Neutrophil (primary cell): ENCODE results near the gene CHRNA4.

ENCODE experiments used
- H3K27ac ChIP-seq: fragments of 200-600 bp; sonication (generic); 2 replicates; pipeline ENCODE4 v1.5.1; 2016; ENCODE audit warnings: mild to moderate bottlenecking, moderate library complexity
- H3K27me3 ChIP-seq: fragments of 200-600 bp; sonication (generic); 2 replicates; pipeline ENCODE4 v1.6.0; 2016; ENCODE audit warnings: mild to moderate bottlenecking
- H3K36me3 ChIP-seq: fragments of 200-600 bp; sonication (generic); 2 replicates; pipeline ENCODE4 v1.5.1; 2017
- H3K4me1 ChIP-seq, 2 experiments: fragments of 200-600 bp in 1 of 2; sonication (generic) in 1 of 2; 1 replicate in 1 of 2; 2 replicates in 1 of 2; pipeline versions ENCODE4 v1.5.1 to v1.6.1; 2013 to 2016; ENCODE audit warnings: low read depth in 1 of 2, low read length in 1 of 2, mild to moderate bottlenecking in 1 of 2, moderate library complexity in 1 of 2; ENCODE audit not compliant: control insufficient read depth in 1 of 2, insufficient read depth in 1 of 2
- H3K4me3 ChIP-seq, 2 experiments: fragments of 200-600 bp in 1 of 2; sonication (generic) in 1 of 2; 1 replicate in 1 of 2; 2 replicates in 1 of 2; pipeline ENCODE4 v1.5.1; 2013 to 2016; ENCODE audit warnings: low read depth in 1 of 2, low read length in 1 of 2, mild to moderate bottlenecking in 1 of 2, moderate library complexity in 1 of 2
- H3K9me3 ChIP-seq: fragments of 200-600 bp; sonication (generic); 2 replicates; pipeline ENCODE4 v1.5.1; 2016
- CTCF ChIP-seq: fragments of 200-600 bp; sonication (generic); IDR thresholded peaks from 2 replicates; pipeline ENCODE4 v1.5.1; 2016; ENCODE audit warnings: antibody characterized with exemption

CHRNA4 gene

GRCh38 chr20:63356931-63357879, 3.9 kb downstream of the CHRNA4 start:
- no peaks in the 10 kb centered on the region for H3K4me1 ChIP-seq
- TF ChIP-seq CTCF: no peak
- H3K27me3 ChIP-seq: peaks cover 50% of the 10 kb centered on the region

GRCh38 chr20:63356511-63356910, 4.6 kb downstream of the CHRNA4 start:
- Histone ChIP-seq H3K9me3 (no peaks in the 10 kb centered on the region), H3K4me3 (no peak overlapping the region), H3K27ac (no peak overlapping the region), H3K36me3 (no peaks in the 10 kb centered on the region), H3K27me3 (peaks cover 44% of the 10 kb centered on the region), H3K4me1 (no peaks in the 10 kb centered on the region)
- TF ChIP-seq CTCF: no peak

More at GRCh38 chr20:63356931-63357879, 3.9 kb downstream of the CHRNA4 start:
- Histone ChIP-seq H3K9me3 (no peaks in the 10 kb centered on the region), H3K27ac (no peak overlapping the region), H3K36me3 (no peaks in the 10 kb centered on the region), H3K4me3 (no peak overlapping the region)

GRCh38 chr20:63355781-63356295, 5.3 kb downstream of the CHRNA4 start:
- H3K4me3 ChIP-seq: no peak overlapping the region

GRCh38 chr20:63354636-63355350, 6.4 kb downstream of the CHRNA4 start:
- TF ChIP-seq CTCF: no peak
- H3K27me3 ChIP-seq: peaks cover 27% of the 10 kb centered on the region
- H3K4me1 ChIP-seq: no peaks in the 10 kb centered on the region
- no peaks in the 10 kb centered on the region for H3K9me3 ChIP-seq
- no peak overlapping the region for H3K27ac ChIP-seq
- H3K4me3 ChIP-seq: no peak overlapping the region
- H3K36me3 ChIP-seq: no peaks in the 10 kb centered on the region

More at GRCh38 chr20:63355781-63356295, 5.3 kb downstream of the CHRNA4 start:
- Histone ChIP-seq H3K27ac (no peak overlapping the region), H3K36me3 (no peaks in the 10 kb centered on the region), H3K27me3 (peaks cover 37% of the 10 kb centered on the region), H3K4me1 (no peaks in the 10 kb centered on the region), H3K9me3 (no peaks in the 10 kb centered on the region)
- no peak for TF ChIP-seq CTCF

- Histone ChIP-seq H3K27ac (no peak overlapping the region), H3K36me3 (no peaks in the 10 kb centered on the region), H3K27me3 (peaks cover 10% of the 10 kb centered on the region), H3K9me3 (no peaks in the 10 kb centered on the region), H3K4me3 (no peak overlapping the region), H3K4me1 (no peaks in the 10 kb centered on the region)
- no peak for TF ChIP-seq CTCF
Observed at GRCh38 chr20:63352811-63353221, 8.3 kb downstream of the CHRNA4 start.
